HG03064 (cell line): ENCODE data around the gene KIF18B.

Experiments
- ATAC-seq: cut with Tn5 transposase; IDR thresholded peaks from one replicate; pipeline ENCODE4 v1.9.1; 2021; ENCODE audit warnings: low read depth; ENCODE audit not compliant: unreplicated experiment

KIF18B gene

GRCh38 chr17:44884941-44885340 lies 62.6 kb downstream of the KIF18B start:
- no peak for ATAC-seq

GRCh38 chr17:44881145-44881544 lies 66.4 kb downstream of the KIF18B start:
- no peak for ATAC-seq

- no peak for ATAC-seq
Observed at GRCh38 chr17:44880062-44880461, 67.5 kb downstream of the KIF18B start.

GRCh38 chr17:44879376-44879775 lies 68.2 kb downstream of the KIF18B start:
- ATAC-seq, result no peak

- no peak for ATAC-seq
Observed at GRCh38 chr17:44878627-44879221, 68.8 kb downstream of the KIF18B start.

- ATAC-seq, result no peak
Observed at GRCh38 chr17:44877121-44877520, 70.5 kb downstream of the KIF18B start.

GRCh38 chr17:44875761-44876160 lies 71.8 kb downstream of the KIF18B start:
- ATAC-seq, result no peak
